Hippocampal formation (tissue), 2 donors: Measurements from ENCODE around the gene SAMD4A.

Experiments
- DNase-seq, 2 donors: peaks; one replicate each; lab custom pipeline; 2025; lab: John Stamatoyannopoulos, UW

Gene SAMD4A

GRCh38 chr14:54654605-54655004 is 87.7 kb downstream of the SAMD4A start:
- no peak for DNase-seq

DNA sequence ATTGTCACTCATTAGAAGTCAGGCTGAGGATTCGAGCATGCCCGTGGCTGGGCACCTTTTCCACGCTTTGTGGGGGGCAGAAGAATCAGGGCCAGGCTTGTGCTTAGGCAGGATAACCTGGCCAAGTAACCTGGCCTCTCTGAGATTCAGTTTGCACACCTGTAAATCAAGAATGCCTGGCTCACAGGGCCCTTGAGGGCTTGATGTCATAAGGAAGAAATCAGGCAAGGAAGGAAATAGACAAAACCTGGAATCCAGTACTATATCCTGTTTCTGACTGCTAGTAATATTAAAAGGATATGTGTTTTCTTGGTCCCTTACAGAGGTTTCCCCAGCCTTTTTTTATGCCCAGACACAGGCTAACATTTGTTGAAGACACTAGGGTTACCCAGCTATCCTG is 91.9 kb downstream of the SAMD4A start:
- no peak for DNase-seq

GRCh38 chr14:54659365-54659764 is 92.4 kb downstream of the SAMD4A start:
- DNase-seq, result no peak

- no peak for DNase-seq
Measured at GRCh38 chr14:54660604-54661111, 93.7 kb downstream of the SAMD4A start.

- no peak for DNase-seq
Measured at GRCh38 chr14:54662491-54663133, 95.7 kb downstream of the SAMD4A start.

DNA sequence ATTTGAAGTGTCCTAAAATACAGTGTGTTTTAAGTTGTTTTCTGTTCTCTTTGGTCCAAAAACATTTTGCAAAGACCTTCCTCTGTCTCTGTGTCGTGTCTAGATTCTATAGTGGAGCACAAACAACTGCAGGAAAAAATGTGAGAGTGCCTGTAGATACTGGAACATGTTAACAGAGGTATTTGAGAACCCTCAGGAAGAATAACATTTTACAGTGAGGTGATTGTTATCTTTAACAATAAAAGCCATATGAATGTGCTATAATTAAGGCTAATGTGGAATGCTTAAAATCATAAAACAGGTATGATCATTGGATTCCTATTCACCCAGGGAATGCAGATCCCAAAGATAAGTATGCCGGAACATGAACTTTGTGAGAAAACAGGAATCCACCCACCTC is 98.0 kb downstream of the SAMD4A start:
- DNase-seq, result no peak

GRCh38 chr14:54665946-54666345 is 99.0 kb downstream of the SAMD4A start:
- DNase-seq, result no peak

DNA sequence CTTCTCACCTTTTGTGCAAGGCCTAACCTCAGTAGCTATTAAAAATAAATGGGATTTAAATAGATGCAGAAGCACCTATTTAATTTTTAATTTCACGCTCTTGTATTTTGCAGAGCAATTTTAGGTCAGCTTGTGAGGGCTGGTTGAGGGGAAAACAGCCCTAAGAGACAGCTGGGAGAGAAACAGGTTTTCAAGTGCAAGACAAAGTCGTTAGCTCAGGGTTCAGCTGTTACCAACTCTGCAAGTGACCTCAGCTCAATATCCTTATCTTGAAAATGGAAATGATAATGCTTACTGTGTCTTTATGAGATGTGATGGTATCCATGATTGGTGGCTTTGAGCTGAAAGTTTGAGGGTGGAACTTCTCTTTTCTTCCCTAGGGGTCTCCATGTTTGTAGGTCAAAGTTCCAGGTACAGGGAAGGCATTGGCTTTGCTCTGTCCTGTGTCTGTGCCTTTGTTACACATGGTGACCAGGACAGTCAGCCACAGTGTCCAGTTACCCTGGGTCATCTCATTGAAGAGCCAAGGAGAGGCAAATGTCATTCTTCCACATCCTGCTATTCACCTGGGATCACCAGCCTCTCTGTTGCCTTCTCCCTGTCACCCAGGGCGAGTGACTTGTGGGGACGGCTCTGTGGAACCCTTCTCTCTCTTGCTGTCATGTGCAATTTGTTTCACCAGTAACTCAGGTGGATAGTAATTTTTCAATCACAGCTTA is 100.3 kb downstream of the SAMD4A start:
- DNase-seq, result no peak

DNA sequence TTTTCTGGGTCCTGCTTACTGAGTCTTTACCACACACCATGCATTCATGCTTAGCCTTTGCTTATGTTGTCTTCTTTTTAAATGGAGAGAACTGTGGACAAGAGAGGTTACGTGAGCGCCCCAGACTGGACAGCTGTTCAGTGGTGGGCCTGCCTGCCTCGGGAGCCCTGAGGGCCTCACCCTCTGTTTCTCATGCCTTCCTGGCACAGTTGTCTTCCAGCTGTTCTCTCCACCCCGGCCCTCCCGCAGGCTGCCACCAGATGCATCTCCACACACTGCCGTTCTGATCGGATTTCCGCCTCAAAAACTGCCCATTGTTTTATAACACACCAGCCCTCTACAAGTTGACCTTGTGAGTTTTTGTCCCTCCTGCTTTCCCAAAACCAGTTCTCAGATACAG is 100.8 kb downstream of the SAMD4A start:
- DNase-seq, result no peak

DNA sequence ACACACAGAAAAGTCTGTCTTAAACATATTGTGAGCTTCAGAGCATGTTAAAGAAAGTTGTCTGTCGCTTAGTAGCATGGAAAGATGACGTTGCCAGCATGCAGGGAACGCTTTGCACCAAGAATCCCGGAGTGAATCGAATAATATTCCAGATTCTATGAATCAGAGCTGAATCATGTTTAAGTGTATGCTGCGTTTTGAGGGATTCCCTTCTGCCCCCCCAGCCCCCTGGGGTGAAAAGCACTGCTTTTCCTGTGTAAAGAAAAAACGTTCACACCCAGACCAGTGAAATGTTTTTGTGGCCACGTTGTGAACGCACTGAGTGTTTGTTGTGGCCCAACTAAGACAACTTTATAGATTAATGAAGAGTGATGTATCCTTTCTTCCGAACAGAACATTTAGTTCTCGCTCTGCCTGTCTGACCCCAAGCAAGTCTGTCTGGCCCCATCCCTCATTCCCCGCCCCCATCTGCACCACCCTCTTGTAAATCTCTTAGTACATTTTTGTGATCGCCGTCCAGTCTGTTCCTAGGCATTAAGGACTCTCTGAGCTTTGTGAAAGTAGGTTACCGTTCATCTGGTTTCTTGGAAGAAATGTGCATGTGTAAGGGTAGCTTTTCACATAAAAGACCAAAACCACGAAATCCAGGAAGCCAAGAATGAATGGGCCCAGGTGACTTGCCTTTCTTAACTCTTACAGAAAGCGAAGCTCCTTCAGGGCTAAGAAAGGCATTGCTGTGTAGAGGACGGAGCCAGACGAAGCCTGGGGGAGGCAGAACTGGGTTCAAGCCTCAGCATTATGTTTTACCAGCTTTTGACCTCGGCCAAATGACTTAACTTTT is 103.0 kb downstream of the SAMD4A start:
- no peak for DNase-seq

- no peak for DNase-seq
Measured at GRCh38 chr14:54671537-54671936, 104.6 kb downstream of the SAMD4A start.

DNA sequence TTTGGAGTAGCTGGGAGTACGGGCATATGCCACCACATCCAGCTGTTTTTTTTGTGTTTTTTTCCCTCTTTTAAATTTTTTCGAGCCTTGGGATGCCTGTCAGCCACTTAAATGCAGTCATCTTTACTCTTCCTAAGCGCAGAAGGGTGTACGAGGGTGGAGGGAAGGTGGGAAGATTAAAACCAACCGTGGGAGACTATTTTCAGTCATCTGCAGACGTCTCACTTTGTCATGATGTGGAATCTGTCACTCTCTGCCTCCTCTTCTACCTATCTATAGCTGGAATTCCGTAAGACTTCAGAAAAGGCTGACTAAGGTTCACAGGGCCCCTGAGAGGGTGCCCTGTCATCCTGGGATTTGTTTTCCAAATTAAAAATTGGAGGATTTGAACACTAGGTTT is 105.3 kb downstream of the SAMD4A start:
- no peak for DNase-seq

GRCh38 chr14:54672688-54673087 is 105.8 kb downstream of the SAMD4A start:
- DNase-seq, result no peak

DNA sequence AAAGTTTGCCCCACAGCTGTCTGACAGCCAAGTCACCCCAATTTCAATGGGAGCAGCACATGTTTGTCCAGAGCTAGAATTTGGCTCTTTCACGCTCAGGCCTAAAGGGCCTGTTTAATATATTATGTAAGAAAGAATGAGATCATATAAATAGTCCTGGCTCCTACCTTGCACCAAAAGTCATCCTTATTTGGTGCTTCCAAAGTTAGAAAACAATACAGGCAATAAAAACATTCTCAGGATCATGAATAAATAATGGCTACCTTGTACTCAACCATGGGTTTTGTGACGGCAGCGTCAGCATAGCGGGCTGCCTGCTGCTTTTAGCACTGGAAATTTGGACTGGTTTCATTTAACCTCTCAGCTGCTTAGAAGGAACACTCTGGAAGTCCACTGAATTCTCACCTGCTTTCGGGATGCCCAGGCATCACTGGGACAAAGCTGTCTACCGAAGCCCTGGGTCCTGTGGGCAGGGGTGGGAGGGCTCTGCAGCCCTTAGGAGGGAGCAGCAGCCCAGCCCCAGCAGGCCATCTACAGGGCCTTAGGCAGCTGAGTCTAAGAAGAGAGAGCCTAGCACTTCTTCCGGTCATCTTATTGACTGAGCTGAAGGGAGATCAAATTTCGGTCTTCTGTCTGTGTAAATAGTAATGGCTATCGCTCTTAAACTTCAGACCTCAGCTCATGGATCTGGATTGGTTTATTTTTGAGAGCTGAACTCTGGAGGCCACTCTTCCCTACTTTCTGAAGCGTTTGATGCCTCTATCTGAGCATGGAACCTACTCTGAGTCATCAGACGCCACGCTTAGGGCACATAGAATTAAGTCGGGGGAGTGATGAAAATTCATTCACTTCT is 106.5 kb downstream of the SAMD4A start:
- DNase-seq, result no peak

DNA sequence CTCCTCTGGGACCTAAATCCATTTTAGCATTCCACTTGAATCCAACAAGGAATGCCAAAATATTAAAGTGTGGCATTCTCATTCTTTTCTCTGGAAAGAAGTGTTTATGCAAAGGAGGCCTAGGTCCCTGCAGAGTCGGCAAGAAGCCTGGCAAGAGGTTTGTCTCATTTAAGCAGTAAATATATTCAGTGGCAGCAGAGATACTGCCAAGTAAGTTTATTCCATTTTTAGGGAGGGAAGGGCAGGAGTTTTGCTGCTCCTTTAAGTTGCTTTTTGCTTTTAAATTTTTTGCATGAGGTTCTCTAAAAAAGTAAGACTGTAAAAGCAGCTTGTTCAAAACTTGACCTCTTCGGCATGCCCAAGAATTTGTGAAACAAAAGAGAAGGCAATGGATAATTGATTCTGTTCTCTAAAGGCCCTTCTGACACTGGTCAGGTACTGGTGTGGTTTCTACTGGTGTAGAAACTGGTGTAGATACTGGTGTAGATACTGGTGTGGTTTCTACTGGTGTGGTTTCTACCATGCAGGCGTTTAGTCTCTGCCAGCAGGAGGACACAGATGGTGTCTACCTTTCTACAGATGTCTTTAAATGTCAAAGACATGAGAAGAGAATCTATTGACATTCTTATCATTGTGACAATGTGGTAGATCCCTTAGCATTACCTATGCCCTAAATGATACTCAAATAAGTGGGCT is 107.3 kb downstream of the SAMD4A start:
- DNase-seq, result peak in 1 of 2 donors; percentile 54

DNA sequence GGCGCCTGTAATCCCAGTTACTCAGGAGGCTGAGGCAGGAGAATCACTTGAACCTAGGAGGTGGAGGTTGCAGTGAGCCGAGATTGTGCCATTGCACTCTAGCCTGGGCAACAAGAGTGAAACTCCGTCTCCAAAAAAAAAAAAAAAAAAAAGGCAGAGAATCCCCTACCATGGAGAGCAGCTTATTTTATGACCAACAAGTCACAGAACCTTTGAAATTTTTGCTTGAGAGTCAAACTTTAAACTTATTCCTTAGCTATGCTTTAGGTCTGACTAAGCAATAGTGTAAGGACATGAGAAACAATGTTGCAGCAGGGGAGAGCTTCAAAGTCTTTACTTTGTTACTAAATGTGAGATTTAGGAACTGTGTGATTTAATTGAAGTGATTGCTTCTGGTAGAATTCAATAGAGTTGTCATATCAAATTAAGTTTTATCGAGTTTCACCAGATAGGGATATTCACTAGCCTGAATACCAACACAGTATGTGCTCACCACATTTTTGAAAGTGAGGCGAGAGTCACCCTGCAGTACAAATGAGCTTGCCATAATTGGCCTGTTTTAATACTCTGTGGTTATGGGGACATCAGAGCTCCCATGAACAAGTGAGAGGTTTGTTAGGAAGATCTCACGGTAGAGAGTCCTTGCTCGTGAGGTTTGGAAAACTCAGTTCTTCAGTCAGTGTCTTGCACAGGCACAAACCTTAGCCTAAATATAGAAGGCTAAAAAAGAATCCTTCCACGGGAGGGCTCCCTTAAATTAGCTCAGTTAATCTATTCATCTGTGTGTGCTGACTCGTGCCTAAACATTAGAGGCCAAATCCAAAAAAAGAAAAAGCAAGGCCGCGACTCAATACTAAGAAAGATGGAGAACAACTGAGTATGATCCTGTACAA is 108.6 kb downstream of the SAMD4A start:
- no peak for DNase-seq

- DNase-seq, result peak in 1 of 2 donors; percentile 76
Measured at GRCh38 chr14:54676812-54677708, 110.1 kb downstream of the SAMD4A start.

GRCh38 chr14:54680651-54681050 is 113.7 kb downstream of the SAMD4A start:
- no peak for DNase-seq

DNA sequence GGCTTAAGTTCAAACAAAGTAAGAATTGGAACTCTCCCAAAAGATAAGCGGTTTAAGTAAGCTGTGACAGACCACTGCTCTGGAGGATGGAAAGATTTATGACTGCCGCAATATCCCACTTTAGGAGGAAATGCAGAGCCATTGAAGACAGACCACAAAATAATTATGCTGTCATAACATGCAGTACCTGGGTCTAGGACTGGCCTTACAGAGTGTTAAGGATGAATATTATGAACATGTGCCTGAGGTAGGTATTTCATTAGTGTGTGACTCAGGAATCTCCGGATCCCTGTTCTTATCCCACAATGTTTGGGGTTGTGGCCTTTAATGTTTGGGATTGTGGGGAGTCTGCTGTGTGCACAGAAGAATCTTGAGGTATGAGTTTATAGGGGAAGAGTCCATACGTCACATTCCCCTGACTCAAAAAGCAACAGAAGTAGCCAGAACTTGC is 114.9 kb downstream of the SAMD4A start:
- no peak for DNase-seq
